ENCODE measurements around the gene SPATA6L.
"Not testable (repeated sequence)": the region's sequence is repeated elsewhere in the genome, so short reads cannot be mapped to it uniquely, and the experiment has no call there.

SPATA6L gene

GRCh38 chr9:4622016-4622415, 44.3 kb downstream of the SPATA6L start:
- no peak for DNase-seq

DNA sequence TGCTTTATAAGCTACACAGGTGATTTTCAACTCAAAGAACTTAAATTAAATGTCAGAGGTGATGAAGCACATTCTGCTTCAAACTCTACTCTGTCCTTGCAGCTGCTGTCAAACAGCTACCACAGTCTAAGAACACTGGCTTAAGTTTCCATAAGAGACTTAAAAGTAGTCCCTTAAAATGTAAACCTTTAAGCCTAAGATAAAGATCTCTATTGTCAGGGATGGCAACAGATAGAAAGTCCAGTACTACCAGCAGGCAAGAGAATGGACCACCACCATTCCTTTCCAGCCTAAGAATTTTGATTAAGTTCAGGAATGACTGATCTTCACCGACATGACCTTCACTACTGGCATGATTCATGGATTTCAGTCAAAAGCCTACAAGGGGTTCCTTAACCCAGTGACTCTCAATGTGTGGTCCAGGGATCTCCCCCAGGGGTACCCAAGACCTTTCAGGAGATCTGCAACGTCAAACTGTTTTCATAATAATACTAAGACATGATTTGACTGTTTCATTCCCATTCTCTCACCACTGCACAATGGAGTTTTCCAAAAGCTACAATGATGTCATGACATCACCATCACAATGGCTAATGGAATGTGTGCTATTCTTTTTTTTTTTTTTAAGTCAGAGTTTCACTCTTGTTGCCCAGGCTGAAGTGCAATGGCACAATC, 45.3 kb downstream of the SPATA6L start:
- DNase-seq: no peak

- DNase-seq: peak in 1 of 2 experiments; percentile 6
These were observed 46.1 kb downstream of the SPATA6L start for GRCh38 chr9:4620057-4620765.

- DNase-seq: peak in 1 of 2 experiments; percentile 8
These were observed 47.6 kb downstream of the SPATA6L start for GRCh38 chr9:4618700-4619099.

DNA sequence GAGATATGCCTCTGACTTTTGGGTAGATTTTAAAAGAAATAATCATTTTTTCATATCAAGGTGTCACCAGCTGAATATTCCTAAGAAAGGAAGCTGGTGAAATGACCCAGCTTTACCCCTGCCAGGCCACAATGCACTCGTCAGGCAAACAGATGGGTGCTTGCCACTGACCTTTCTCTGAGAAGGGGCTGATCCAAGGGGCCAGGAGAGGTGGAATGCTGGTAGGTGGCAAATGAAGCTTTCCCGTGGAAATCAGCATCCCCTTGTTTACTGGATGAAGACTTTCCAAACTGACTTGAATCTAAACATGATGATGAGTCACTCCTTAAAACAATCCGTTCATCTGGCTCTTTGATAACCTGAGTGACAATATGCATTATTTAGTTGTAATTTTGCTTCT, 48.5 kb downstream of the SPATA6L start:
- DNase-seq: no peak

- no peak for DNase-seq
These were observed 50.5 kb downstream of the SPATA6L start for GRCh38 chr9:4615778-4616177.

DNA sequence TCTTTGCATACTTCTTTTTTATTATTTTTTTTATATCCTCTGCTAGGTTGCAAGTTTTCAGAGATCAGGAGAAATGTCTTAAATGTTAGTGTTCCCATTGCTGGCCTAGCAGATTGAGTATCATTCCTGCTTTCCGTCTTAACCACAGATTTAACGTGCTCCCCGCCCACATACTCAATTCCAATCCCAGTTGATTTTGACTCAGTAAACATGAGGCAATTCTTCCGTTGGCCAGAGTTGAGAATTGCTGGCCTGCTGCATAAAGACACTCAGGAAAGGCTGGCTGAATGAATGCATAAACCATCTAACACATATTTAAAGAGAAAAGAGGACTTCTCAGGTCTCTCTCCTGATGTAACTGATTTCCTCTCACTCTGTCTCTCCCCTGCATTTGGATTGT, 51.0 kb downstream of the SPATA6L start:
- no peak for DNase-seq

- DNase-seq: no peak
These were observed 51.7 kb downstream of the SPATA6L start for GRCh38 chr9:4614627-4615026.

- not testable (repeated sequence) for DNase-seq
These were observed 60.2 kb downstream of the SPATA6L start for GRCh38 chr9:4606033-4606432.

DNA sequence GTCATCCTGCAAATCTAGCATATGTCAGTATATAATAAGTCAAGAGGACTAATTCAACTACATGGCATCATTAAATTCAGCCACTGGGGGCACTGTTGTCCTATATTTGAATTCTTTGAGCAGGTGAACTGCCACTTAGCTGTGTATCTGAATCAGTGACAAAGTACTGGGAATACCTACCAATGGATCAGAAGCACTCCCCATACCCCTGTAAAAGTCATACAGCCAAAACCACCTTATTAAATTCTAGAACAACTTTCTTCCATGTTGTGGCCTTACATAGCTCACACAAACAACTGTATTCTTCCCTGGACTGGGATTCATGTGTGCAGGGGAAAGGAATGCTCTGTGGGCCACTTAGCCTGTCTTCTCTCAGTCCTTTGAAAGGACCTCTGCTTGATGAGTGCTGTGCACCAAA, 61.6 kb downstream of the SPATA6L start:
- peak; percentile 26 to 69 for DNase-seq

DNA sequence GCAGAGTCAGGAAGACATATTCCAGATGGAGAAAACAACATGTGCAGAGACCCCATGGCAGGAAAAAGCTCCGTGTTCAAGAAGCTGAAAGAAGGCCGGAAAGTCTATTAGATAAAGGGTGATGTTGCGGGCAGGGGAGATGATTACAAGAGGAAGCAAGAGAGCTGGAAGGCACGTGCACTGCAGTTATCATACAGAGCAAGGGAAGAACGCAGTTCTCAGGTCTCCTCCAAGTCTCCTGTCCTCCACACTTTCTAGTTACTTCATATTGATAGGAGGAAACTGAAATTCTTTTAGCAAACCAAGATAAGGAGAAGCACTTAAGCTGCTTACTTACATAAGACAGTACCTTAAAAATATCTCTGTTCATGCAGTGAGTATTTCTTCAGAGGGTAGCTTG, 62.5 kb downstream of the SPATA6L start:
- DNase-seq: no peak

GRCh38 chr9:4600368-4600767, 65.9 kb downstream of the SPATA6L start:
- DNase-seq: no peak

DNA sequence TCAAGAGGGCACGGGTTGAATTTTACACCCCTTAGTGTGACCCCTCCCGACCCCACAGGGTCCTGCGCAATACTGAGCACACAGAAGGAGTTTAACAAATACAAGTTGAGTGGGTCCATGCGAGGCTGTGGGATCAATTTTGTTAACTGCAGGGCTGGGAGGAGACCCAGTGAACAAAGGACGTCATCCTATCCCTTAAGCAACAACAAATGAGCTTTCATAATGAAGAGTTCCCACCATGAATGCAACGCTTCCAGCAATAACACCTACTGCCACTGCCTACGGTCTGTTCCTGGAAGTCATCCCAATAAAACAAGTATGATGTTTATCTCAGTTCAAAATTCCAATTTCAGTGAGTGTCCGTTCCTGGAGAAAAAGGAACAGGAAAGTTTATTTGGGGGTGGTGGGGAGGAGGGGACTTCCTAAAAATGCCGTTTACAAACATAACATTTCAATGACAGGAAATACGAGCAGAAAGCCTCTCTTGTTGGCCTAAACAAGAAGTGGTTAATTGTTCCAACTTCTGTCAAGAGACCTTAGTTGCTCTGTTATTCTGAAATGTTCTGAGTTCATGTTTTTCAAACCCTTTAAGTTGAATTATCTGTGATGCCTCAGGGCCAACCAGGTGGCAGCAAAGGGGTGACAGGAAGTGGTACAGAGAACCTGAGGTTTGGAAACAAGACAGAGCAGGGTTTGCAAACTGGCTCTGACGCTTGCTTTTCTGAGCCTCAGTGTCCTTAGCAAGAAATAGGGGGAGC, 69.9 kb downstream of the SPATA6L start:
- DNase-seq: no peak

DNA sequence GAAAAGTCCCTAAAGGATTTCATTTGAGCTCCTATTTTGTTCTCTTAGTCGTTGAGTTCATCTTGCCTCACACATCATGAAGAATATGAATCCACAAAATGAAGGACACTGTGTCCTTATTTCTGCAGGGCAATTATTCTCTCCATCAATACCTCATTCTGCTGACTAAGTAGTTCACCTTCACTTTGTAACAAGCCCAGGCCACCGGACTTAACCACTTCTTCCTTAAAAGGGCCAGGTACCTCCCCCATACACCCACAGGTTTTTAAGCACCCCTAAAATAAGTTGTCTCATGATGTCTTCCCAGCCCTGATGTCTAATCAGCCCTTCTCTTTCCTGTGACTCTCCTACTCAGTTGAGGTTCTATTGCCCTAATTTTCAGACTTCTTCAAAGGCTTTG, 71.3 kb downstream of the SPATA6L start:
- DNase-seq: no peak

- no peak for DNase-seq
These were observed 71.7 kb downstream of the SPATA6L start for GRCh38 chr9:4594545-4594944.

DNA sequence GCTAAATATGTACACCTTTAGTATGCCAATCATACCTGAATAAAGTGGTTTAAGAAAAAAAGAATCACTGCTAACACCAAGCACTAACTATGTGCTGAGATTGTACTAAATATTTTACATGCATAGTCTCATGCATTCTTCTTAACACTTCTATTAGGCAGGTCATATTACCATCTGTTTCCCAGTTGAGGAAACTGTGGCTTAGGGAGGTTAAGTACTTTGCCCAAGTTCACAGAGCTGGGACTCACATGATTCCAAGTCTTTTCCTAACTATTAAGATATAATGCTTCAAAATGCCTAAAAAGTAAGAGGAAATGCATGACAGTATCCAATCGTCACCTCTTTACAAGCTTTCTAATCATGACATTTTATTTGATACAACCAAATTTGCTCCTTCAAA, 73.4 kb downstream of the SPATA6L start:
- no peak for DNase-seq

DNA sequence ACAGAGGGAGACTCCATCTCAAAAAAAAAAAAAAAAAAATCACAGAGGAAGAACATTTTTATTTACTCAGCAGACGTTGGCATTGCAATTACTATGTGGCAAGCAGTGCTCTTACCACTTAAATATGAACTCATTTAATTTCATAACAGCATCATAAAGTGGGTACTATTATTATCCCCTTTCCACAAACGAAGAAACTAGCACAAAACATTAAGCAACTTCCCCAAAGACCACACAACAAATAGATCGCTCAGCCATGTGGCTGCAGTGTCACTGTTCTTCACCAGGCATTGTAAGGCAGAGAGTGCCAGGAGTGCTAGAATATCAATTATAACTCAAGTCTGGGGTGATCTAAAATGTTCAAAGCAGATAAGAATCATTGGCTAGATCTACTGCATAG, 74.0 kb downstream of the SPATA6L start:
- DNase-seq: no peak

- DNase-seq: no peak
These were observed 75.2 kb downstream of the SPATA6L start for GRCh38 chr9:4591123-4591500.

- no peak for DNase-seq
These were observed 75.7 kb downstream of the SPATA6L start for GRCh38 chr9:4590430-4591122.

GRCh38 chr9:4588721-4589120, 77.6 kb downstream of the SPATA6L start:
- no peak for DNase-seq

DNA sequence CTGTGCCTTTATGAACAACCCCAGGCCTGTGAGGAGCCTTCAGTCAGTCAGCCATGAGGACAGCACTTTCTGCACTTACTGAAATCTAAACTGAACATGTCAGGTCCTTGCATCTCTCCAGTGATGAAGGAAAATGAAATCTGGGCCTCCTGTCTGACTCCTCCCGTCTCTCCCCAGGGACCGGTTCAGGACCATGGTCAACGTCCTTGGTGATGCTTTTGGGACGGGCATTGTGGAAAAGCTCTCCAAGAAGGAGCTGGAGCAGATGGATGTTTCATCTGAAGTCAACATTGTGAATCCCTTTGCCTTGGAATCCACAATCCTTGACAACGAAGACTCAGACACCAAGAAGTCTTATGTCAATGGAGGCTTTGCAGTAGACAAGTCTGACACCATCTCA, 81.1 kb downstream of the SPATA6L start:
- DNase-seq: no peak

- no peak for DNase-seq
These were observed 81.6 kb downstream of the SPATA6L start for GRCh38 chr9:4584636-4585035.

DNA sequence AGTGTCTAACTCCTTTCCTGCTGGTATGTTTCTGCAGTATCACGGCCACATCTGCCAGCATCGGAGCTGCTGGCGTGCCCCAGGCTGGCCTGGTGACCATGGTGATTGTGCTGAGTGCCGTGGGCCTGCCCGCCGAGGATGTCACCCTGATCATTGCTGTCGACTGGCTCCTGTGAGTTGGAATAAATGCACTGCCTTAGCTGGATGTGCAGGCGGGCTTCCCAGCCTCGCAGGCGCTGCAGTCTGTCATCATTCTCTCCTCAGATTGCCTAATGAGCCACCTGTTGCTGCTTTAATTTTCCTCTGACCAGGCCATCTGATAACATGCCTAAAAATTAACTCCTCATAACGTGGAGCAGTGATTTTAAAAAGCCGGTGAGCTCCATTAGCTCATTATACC, 83.3 kb downstream of the SPATA6L start:
- no peak for DNase-seq
